Measurements from ENCODE around the gene SPP1.

SPP1 gene

GRCh38 chr4:87953826-87954225 is 21.7 kb upstream of the SPP1 start:
- no CpG with 5 or more reads among the region's 1 CpG for WGBS (ENCODE audit: insufficient coverage, insufficient read length)
- DNase-seq (ENCODE audit: low read depth, low spot score): no peak
- H3K27me3 ChIP-seq (ENCODE audit: control insufficient read depth, insufficient read depth, low read length): no peaks in the 10 kb centered on the region

GRCh38 chr4:87956501-87956900 is 19.0 kb upstream of the SPP1 start:
- H3K36me3 ChIP-seq (ENCODE audit: control insufficient read depth, insufficient read depth, low read length): no peaks in the 10 kb centered on the region
- no peak overlapping the region for H3K4me3 ChIP-seq (ENCODE audit: low read length)
- DNase-seq (ENCODE audit: low read depth, low spot score): no peak
- H3K4me1 ChIP-seq (ENCODE audit: control insufficient read depth, insufficient read depth, low read length): peaks cover 2% of the 10 kb centered on the region; the same call in 1 of the 2 replicates
- H3K27me3 ChIP-seq (ENCODE audit: control insufficient read depth, insufficient read depth, low read length): no peaks in the 10 kb centered on the region
- no CpG with 5 or more reads among the region's 3 CpGs for WGBS (ENCODE audit: insufficient coverage, insufficient read length)
- H3K9me3 ChIP-seq (ENCODE audit: control insufficient read depth, insufficient read depth, low read length): no peaks in the 10 kb centered on the region
- H3K27ac ChIP-seq (ENCODE audit: low read length): no peak overlapping the region

More at GRCh38 chr4:87953826-87954225, 21.7 kb upstream of the SPP1 start:
- H3K9me3 ChIP-seq (ENCODE audit: control insufficient read depth, insufficient read depth, low read length): no peaks in the 10 kb centered on the region
- H3K4me3 ChIP-seq (ENCODE audit: low read length): no peak overlapping the region
- no peaks in the 10 kb centered on the region for H3K36me3 ChIP-seq (ENCODE audit: control insufficient read depth, insufficient read depth, low read length)
- no peak overlapping the region for H3K27ac ChIP-seq (ENCODE audit: low read length)
- H3K4me1 ChIP-seq (ENCODE audit: control insufficient read depth, insufficient read depth, low read length): peaks cover 7% of the 10 kb centered on the region; the same call in 1 of the 2 replicates

- Histone ChIP-seq H3K9me3 (ENCODE audit: control insufficient read depth, insufficient read depth, low read length) (no peaks in the 10 kb centered on the region), H3K4me1 (ENCODE audit: control insufficient read depth, insufficient read depth, low read length) (peaks cover 2% of the 10 kb centered on the region; the same call in 1 of the 2 replicates), H3K27me3 (ENCODE audit: control insufficient read depth, insufficient read depth, low read length) (no peaks in the 10 kb centered on the region), H3K4me3 (ENCODE audit: low read length) (no peak overlapping the region), H3K27ac (ENCODE audit: low read length) (no peak overlapping the region), H3K36me3 (ENCODE audit: control insufficient read depth, insufficient read depth, low read length) (no peaks in the 10 kb centered on the region)
- no CpG with 5 or more reads among the region's 1 CpG for WGBS (ENCODE audit: insufficient coverage, insufficient read length)
- no peak for DNase-seq (ENCODE audit: low read depth, low spot score)
Observed at GRCh38 chr4:87957061-87957460, 18.5 kb upstream of the SPP1 start.

- Histone ChIP-seq H3K27ac (ENCODE audit: low read length) (no peak overlapping the region), H3K9me3 (ENCODE audit: control insufficient read depth, insufficient read depth, low read length) (no peaks in the 10 kb centered on the region), H3K4me3 (ENCODE audit: low read length) (no peak overlapping the region), H3K36me3 (ENCODE audit: control insufficient read depth, insufficient read depth, low read length) (no peaks in the 10 kb centered on the region; the same call in 1 of the 2 replicates), H3K4me1 (ENCODE audit: control insufficient read depth, insufficient read depth, low read length) (0 out of 2 replicates have a peak, but pooled peaks cover 2% of the 10 kb centered on the region), H3K27me3 (ENCODE audit: control insufficient read depth, insufficient read depth, low read length) (no peaks in the 10 kb centered on the region)
- no peak for DNase-seq (ENCODE audit: low read depth, low spot score)
- WGBS (ENCODE audit: insufficient coverage, insufficient read length): no CpG with 5 or more reads among the region's 1 CpG
Observed at GRCh38 chr4:87961993-87962392, 13.5 kb upstream of the SPP1 start.

- no peak for DNase-seq (ENCODE audit: low read depth, low spot score)
- no peak overlapping the region for H3K4me3 ChIP-seq (ENCODE audit: low read length)
- no peaks in the 10 kb centered on the region; the same call in 1 of the 2 replicates for H3K36me3 ChIP-seq (ENCODE audit: control insufficient read depth, insufficient read depth, low read length)
- H3K27me3 ChIP-seq (ENCODE audit: control insufficient read depth, insufficient read depth, low read length): no peaks in the 10 kb centered on the region
- 0 out of 2 replicates have a peak, but pooled peaks cover 2% of the 10 kb centered on the region for H3K4me1 ChIP-seq (ENCODE audit: control insufficient read depth, insufficient read depth, low read length)
- no peaks in the 10 kb centered on the region for H3K9me3 ChIP-seq (ENCODE audit: control insufficient read depth, insufficient read depth, low read length)
- H3K27ac ChIP-seq (ENCODE audit: low read length): no peak overlapping the region
- WGBS (ENCODE audit: insufficient coverage, insufficient read length): no CpG with 5 or more reads among the region's 5 CpGs
Observed at GRCh38 chr4:87962398-87963146, 12.9 kb upstream of the SPP1 start.

- no peaks in the 10 kb centered on the region for H3K27me3 ChIP-seq (ENCODE audit: control insufficient read depth, insufficient read depth, low read length)
- WGBS (ENCODE audit: insufficient coverage, insufficient read length): no CpG with 5 or more reads among the region's 21 CpGs
- no peak for DNase-seq (ENCODE audit: low read depth, low spot score)
- no peak overlapping the region for H3K27ac ChIP-seq (ENCODE audit: low read length)
- H3K4me1 ChIP-seq (ENCODE audit: control insufficient read depth, insufficient read depth, low read length): 0 out of 2 replicates have a peak, but pooled peaks cover 2% of the 10 kb centered on the region
- H3K36me3 ChIP-seq (ENCODE audit: control insufficient read depth, insufficient read depth, low read length): no peaks in the 10 kb centered on the region; the same call in 1 of the 2 replicates
- H3K9me3 ChIP-seq (ENCODE audit: control insufficient read depth, insufficient read depth, low read length): no peaks in the 10 kb centered on the region
- no peak overlapping the region for H3K4me3 ChIP-seq (ENCODE audit: low read length)
Observed at GRCh38 chr4:87965501-87965975, 10.0 kb upstream of the SPP1 start.

GRCh38 chr4:87966095-87966496 is 9.4 kb upstream of the SPP1 start:
- no peak for DNase-seq (ENCODE audit: low read depth, low spot score)
- no CpG with 5 or more reads among the region's 9 CpGs for WGBS (ENCODE audit: insufficient coverage, insufficient read length)
- no peaks in the 10 kb centered on the region for H3K9me3 ChIP-seq (ENCODE audit: control insufficient read depth, insufficient read depth, low read length)

GRCh38 chr4:87967193-87967592 is 8.3 kb upstream of the SPP1 start:
- no peaks in the 10 kb centered on the region for H3K9me3 ChIP-seq (ENCODE audit: control insufficient read depth, insufficient read depth, low read length)
- DNase-seq (ENCODE audit: low read depth, low spot score): no peak
- WGBS (ENCODE audit: insufficient coverage, insufficient read length): no CpG with 5 or more reads among the region's 8 CpGs
- H3K4me3 ChIP-seq (ENCODE audit: low read length): no peak overlapping the region
- H3K36me3 ChIP-seq (ENCODE audit: control insufficient read depth, insufficient read depth, low read length): no peaks in the 10 kb centered on the region; the same call in 1 of the 2 replicates
- no peak overlapping the region for H3K27ac ChIP-seq (ENCODE audit: low read length)
- 0 out of 2 replicates have a peak, but pooled peaks cover 2% of the 10 kb centered on the region for H3K4me1 ChIP-seq (ENCODE audit: control insufficient read depth, insufficient read depth, low read length)
- no peaks in the 10 kb centered on the region for H3K27me3 ChIP-seq (ENCODE audit: control insufficient read depth, insufficient read depth, low read length)

More at GRCh38 chr4:87966095-87966496, 9.4 kb upstream of the SPP1 start:
- no peaks in the 10 kb centered on the region; the same call in 1 of the 2 replicates for H3K36me3 ChIP-seq (ENCODE audit: control insufficient read depth, insufficient read depth, low read length)
- no peak overlapping the region for H3K4me3 ChIP-seq (ENCODE audit: low read length)
- 0 out of 2 replicates have a peak, but pooled peaks cover 2% of the 10 kb centered on the region for H3K4me1 ChIP-seq (ENCODE audit: control insufficient read depth, insufficient read depth, low read length)
- H3K27ac ChIP-seq (ENCODE audit: low read length): no peak overlapping the region
- H3K27me3 ChIP-seq (ENCODE audit: control insufficient read depth, insufficient read depth, low read length): no peaks in the 10 kb centered on the region

- H3K36me3 ChIP-seq (ENCODE audit: control insufficient read depth, insufficient read depth, low read length): no peaks in the 10 kb centered on the region; the same call in 1 of the 2 replicates
- no peak for DNase-seq (ENCODE audit: low read depth, low spot score)
- no peak overlapping the region for H3K4me3 ChIP-seq (ENCODE audit: low read length)
- H3K27ac ChIP-seq (ENCODE audit: low read length): no peak overlapping the region
- H3K9me3 ChIP-seq (ENCODE audit: control insufficient read depth, insufficient read depth, low read length): no peaks in the 10 kb centered on the region
- H3K4me1 ChIP-seq (ENCODE audit: control insufficient read depth, insufficient read depth, low read length): 0 out of 2 replicates have a peak, but pooled peaks cover 2% of the 10 kb centered on the region
- H3K27me3 ChIP-seq (ENCODE audit: control insufficient read depth, insufficient read depth, low read length): no peaks in the 10 kb centered on the region
- WGBS (ENCODE audit: insufficient coverage, insufficient read length): no CpG with 5 or more reads among the region's 2 CpGs
Observed at GRCh38 chr4:87970121-87970520, 5.4 kb upstream of the SPP1 start.

- H3K9me3 ChIP-seq (ENCODE audit: control insufficient read depth, insufficient read depth, low read length): no peaks in the 10 kb centered on the region
- H3K27ac ChIP-seq (ENCODE audit: low read length): no peak overlapping the region
- no peaks in the 10 kb centered on the region for H3K4me1 ChIP-seq (ENCODE audit: control insufficient read depth, insufficient read depth, low read length)
- WGBS (ENCODE audit: insufficient coverage, insufficient read length): no CpG with 5 or more reads among the region's 1 CpG
- H3K36me3 ChIP-seq (ENCODE audit: control insufficient read depth, insufficient read depth, low read length): no peaks in the 10 kb centered on the region
- no peaks in the 10 kb centered on the region for H3K27me3 ChIP-seq (ENCODE audit: control insufficient read depth, insufficient read depth, low read length)
- no peak overlapping the region for H3K4me3 ChIP-seq (ENCODE audit: low read length)
- DNase-seq (ENCODE audit: low read depth, low spot score): no peak
Observed at GRCh38 chr4:87971866-87972265, 3.6 kb upstream of the SPP1 start.
